Measurements from ENCODE around the gene AMIGO2. TPM values are rescaled to one million over a fixed set of nuclear protein-coding genes. Genes with fewer than 3 reads are reported as not detected.

AMIGO2 gene
- total RNA-seq, 1 donor from 2014 or later = 40.2 TPM

GRCh38 chr12:47105914-47106674, 26.3 kb upstream of the AMIGO2 start:
- Histone ChIP-seq H3K27ac (no peak overlapping the region), H3K4me3 (no peak overlapping the region), H3K4me1 (no peaks in the 10 kb centered on the region), H3K27me3 (ENCODE audit: low read depth) (no peaks in the 10 kb centered on the region), H3K9me3 (no peaks in the 10 kb centered on the region), H3K36me3 (no peaks in the 10 kb centered on the region)
- peak in 1 of 2 donors; percentile 38 for ATAC-seq
- DNase-seq = no peak
- no peak for TF ChIP-seq CTCF (IDR thresholded peaks at IDR 0.05)
- intact Hi-C loops (cut with DNase I) = no loop called here

- peak in 1 of 2 donors; percentile 69 for ATAC-seq
- DNase-seq = no peak
- Histone ChIP-seq H3K4me1 (no peaks in the 10 kb centered on the region), H3K27ac (no peak overlapping the region), H3K36me3 (no peaks in the 10 kb centered on the region), H3K4me3 (no peak overlapping the region), H3K9me3 (no peaks in the 10 kb centered on the region), H3K27me3 (ENCODE audit: low read depth) (no peaks in the 10 kb centered on the region)
- no peak for TF ChIP-seq CTCF (IDR thresholded peaks at IDR 0.05)
- intact Hi-C loops (cut with DNase I) = no loop called here
Observed at GRCh38 chr12:47102845-47103651, 23.3 kb upstream of the AMIGO2 start.

- peak overlapping the region; percentile 27 for H3K27ac ChIP-seq
- TF ChIP-seq CTCF (IDR thresholded peaks at IDR 0.05) = no peak
- H3K4me3 ChIP-seq = no peak overlapping the region
- no peaks in the 10 kb centered on the region for H3K9me3 ChIP-seq
- no peaks in the 10 kb centered on the region for H3K27me3 ChIP-seq (ENCODE audit: low read depth)
- intact Hi-C loops (cut with DNase I) = no loop called here
- DNase-seq (no peak), ATAC-seq (no peak)
- peaks cover under 1% of the 10 kb centered on the region for H3K4me1 ChIP-seq
- no peaks in the 10 kb centered on the region for H3K36me3 ChIP-seq
Observed at GRCh38 chr12:47102406-47102805, 22.6 kb upstream of the AMIGO2 start.

DNA sequence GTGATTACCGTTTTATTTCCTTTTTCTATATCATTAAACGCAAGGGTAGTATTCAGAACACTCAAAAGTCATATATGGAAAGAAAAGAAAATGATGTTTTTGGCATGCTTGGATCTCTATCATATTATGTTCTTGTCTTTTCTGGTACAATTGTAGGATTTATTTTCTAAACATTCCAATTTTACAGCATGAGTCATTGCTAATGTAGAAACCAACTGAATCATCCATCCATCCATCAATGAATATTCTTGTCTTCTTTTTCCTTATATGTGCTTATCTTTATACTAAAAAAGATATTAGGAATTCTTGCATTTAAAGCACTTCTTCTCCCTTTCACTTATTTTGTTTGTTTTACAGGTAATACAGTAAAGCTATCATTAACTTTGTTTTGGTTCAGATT, 20.4 kb upstream of the AMIGO2 start:
- Histone ChIP-seq H3K4me1 (peaks cover 14% of the 10 kb centered on the region), H3K4me3 (no peak overlapping the region), H3K27ac (no peak overlapping the region), H3K27me3 (ENCODE audit: low read depth) (no peaks in the 10 kb centered on the region), H3K36me3 (no peaks in the 10 kb centered on the region), H3K9me3 (no peaks in the 10 kb centered on the region)
- intact Hi-C loops (cut with DNase I) = no loop called here
- no peak for TF ChIP-seq CTCF (IDR thresholded peaks at IDR 0.05)
- DNase-seq (no peak), ATAC-seq (no peak)

GRCh38 chr12:47099610-47100009, 19.9 kb upstream of the AMIGO2 start:
- ATAC-seq (no peak), DNase-seq (no peak)
- no peak overlapping the region for H3K27ac ChIP-seq

More at GRCh38 chr12:47099610-47100009, 19.9 kb upstream of the AMIGO2 start:
- Histone ChIP-seq H3K9me3 (no peaks in the 10 kb centered on the region), H3K4me1 (peaks cover 14% of the 10 kb centered on the region), H3K27me3 (ENCODE audit: low read depth) (no peaks in the 10 kb centered on the region), H3K36me3 (no peaks in the 10 kb centered on the region), H3K4me3 (no peak overlapping the region)
- no peak for TF ChIP-seq CTCF (IDR thresholded peaks at IDR 0.05)
- intact Hi-C loops (cut with DNase I) = no loop called here
